Right ventricle myocardium superior (tissue), 1 donor: ENCODE data around the gene SLC7A1. TPM values are rescaled to one million over a fixed set of nuclear protein-coding genes. Genes with fewer than 3 reads are reported as not detected.

Experiments used
- ATAC-seq: fragments of 200-7000 bp; cut with Tn5 transposase; one replicate; pipeline ENCODE4 v1.9.1; 2020; ENCODE audit warnings: mild to moderate bottlenecking; ENCODE audit not compliant: poor library complexity
- DNase-seq: peaks from one replicate; pipeline ENCODE4 v3.0.0-alpha.2; 2020
- intact Hi-C: fragments of 100-400 bp; cut with DNase I; formaldehyde crosslinking; loops from one replicate; pipeline ENCODE4 v1.11.2; 2022
- total RNA-seq: library from RNA; stranded (reverse); fragmentation: NEBNext Ultra II Directional; extraction: Animal tissue kit (Norgen Biotek cat#: 25700); gene quantifications from one replicate; pipeline ENCODE4 v1.2.1, GENCODE V29; 2021
- donor health status: DM: no; HTN: yes; CAD: no; lungs with severe emphysema.

SLC7A1 gene
- total RNA-seq, 1 donor from 2014 or later, result 14.2 TPM

DNA sequence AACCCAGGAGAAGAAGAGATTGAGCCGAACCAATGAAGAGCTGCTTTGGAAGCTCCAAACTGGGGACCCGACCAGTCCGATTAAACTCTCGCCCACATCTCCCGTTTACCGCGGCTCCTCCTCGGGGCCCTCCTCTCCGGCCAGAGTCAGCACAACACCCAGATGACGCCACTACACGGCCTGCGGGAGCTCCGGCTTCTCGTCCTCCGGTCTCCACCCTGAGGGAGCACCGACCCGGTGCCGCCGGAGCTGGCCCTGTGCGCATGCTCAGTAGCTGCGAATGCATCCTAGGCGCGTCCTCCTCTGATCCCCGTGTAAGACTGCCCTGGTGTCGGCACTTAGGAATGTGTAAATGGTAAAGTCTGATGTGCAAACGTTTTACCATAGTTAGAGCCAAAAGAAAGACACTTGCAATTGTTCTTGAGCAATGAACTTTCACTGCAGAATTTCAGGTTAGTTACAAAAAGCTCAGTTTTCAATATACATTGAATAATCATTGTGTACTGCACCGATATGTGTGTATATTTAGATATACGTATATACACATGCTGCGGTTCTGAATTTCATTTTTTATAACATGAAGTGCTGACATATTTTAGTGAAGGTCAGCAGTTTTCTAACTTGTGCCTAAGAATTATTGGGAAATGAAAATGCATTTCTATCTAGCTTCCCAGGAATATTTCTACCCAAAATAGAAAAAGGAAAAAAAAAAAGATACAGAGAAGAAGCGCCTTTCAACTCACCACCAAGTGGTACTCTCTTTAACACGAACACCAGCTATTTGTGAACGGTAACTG lies 92.2 kb downstream of the SLC7A1 start:
- ATAC-seq, result no peak
- intact Hi-C loops, result loop anchor here (10.0 kb wide), 1 partner anchor 342 kb away; no protein-coding TSS in a partner anchor
- DNase-seq, result no peak

DNA sequence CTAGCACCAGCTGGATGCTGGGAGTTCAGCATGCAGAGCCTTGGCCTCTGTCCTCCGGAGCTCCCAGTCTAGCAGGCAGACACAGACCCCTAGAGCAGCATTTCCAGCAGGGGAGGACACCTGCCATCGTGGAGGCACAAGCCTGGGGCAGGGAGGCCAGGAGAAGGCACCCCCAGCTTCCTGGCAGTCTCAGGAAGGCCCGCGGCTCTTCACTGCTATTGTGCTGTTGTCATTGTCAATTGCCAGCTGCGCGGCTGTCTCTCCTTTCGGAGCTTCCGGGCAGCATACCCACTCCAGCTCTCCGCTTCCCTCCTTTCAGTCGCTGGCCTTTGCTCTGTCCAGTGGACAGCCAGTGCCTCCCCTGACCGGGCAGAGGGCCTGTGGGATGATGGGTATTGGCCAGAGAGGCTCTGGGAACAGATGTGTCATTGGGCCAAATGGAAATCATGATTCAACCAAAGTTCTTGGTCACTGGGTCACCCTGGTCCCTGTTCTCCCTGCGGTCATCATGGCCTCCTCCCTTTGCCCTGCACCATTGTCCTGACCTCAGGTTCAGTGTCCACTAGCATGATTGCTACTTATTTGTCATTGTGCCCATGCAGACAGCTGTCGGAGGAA lies 93.0 kb downstream of the SLC7A1 start:
- intact Hi-C loops, result loop anchor here (10.0 kb wide), 1 partner anchor 342 kb away; no protein-coding TSS in a partner anchor
- ATAC-seq (no peak), DNase-seq (no peak)

DNA sequence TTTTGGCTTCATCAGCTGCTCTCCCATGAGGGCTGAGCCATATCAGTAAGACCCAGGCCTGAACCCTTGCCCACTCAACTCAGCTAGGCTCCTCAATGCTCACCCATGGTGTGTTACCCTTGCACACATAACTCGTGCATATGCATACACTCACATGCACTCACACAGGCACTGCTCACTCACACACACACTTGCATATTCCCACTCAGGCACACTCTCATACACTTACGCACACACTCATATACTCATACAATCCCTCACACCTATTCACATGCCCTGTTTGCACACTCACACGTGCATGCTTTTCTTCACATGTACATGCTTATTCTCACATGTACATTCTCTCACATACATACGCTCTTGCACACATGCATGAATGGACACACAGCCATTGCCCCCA lies 93.8 kb downstream of the SLC7A1 start:
- intact Hi-C loops, result loop anchor here (10.0 kb wide), 1 partner anchor 343 kb away; no protein-coding TSS in a partner anchor
- no peak for DNase-seq
- no peak for ATAC-seq

DNA sequence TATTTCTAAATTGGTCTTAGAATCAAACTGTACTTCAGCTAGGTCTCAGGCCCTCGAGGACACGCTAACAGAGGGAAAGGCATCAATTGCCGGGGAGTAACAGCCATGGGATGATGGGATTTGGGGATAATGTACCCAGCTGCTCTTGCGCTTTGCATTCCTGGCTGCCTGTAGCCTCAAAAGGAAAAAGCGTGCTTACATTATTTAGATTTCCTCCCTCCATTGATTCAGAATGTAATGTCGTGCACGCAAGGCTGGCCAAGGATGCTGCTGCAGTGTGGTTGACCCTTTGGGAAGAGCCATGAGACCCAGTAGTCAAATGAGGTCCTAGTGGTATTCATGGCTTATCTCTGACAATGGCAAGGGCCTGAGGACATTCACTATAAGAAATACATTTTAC lies 95.1 kb downstream of the SLC7A1 start:
- DNase-seq (no peak), ATAC-seq (no peak)
- intact Hi-C loops, result loop anchor here (10.0 kb wide), 1 partner anchor 344 kb away; no protein-coding TSS in a partner anchor

DNA sequence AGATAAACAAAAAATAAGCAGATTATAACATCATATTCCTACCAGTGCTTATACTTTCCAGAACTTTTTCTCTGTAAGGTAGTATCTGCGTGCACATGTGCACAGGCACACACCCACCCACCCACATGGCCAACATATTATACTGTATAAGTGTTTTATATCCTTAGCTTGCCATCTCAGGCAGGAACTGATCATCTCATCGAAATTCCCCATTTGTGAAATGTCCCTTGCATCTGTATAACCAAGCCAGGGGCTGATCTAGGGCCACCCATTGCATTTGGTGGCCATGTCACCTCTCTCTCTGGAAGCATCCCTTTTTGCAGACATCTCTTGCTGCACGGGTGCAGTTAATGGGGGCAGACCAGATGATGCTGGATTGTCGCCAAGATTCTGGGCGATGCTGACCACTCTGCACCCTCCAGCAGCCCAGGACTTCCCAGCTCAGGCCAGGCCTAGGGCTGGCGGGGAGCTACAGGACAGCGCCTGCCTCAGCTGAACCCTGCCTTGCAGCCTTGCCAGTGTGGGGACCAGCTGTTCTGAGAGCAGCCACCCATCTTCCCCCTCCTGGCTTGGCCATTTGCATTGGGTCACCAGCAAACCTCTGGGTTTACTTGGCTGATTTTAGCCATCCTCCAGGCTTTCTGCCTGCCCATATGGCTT lies 95.9 kb downstream of the SLC7A1 start:
- no peak for DNase-seq
- intact Hi-C loops, result loop anchor here (10.0 kb wide), 1 partner anchor 345 kb away; no protein-coding TSS in a partner anchor
- no peak for ATAC-seq

DNA sequence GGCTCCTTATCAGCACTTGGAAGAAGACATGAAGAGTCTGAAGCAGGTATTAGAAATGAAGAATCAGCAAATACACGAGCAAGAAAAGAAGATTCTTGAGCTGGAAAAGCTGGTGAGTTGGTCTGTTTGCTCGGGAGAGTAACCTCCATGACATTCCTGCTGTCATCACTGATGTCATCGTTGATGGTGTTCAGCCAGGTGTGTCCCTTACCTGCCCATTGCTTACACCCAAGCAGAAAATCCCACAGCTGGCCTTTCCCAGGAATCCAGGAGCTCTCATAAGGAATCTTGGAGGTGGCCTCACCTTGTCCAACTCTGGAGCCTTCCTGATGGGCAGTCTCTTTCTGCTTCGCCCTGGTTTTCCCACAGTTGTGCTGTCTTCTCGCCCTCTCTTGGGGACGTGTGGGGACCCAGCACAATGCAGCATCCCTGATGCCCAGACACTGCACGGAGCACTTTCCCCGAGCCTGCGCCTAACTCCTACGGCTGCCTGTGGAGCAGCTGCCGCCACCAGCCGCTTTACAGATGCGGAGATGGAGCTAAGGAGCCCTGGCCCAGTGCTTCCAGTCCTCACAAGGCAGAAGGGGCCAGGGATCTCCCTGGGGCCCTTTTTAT lies 97.0 kb downstream of the SLC7A1 start:
- DNase-seq (no peak), ATAC-seq (no peak)
- intact Hi-C loops, result no loop called here

DNA sequence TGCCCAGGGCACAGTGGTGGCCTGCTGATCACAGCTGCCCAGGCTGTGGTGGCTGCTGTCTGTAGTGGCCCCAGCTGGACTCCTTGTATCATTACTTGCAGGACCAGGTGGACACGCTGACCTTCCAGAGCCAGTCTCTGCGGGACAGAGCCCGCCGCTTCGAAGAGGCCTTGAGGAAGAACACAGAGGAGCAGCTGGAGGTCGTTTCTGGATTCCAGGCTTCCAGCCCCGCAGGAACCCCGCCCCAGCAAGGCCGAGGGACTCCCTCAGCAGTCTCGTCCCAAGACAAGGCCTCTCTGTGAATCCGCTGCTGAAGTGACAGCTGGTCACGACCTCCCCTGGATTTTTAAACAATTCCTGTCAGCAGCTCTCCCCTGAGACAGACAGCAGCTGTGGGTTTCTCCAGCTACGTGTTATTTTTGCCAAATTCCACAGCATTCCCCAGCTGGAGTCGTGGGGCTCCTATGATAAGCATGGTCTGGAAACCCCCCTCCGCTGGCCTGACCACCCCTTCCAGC lies 98.3 kb downstream of the SLC7A1 start:
- DNase-seq (peak; percentile 88), ATAC-seq (peak; percentile 76)
- intact Hi-C loops, result no loop called here

DNA sequence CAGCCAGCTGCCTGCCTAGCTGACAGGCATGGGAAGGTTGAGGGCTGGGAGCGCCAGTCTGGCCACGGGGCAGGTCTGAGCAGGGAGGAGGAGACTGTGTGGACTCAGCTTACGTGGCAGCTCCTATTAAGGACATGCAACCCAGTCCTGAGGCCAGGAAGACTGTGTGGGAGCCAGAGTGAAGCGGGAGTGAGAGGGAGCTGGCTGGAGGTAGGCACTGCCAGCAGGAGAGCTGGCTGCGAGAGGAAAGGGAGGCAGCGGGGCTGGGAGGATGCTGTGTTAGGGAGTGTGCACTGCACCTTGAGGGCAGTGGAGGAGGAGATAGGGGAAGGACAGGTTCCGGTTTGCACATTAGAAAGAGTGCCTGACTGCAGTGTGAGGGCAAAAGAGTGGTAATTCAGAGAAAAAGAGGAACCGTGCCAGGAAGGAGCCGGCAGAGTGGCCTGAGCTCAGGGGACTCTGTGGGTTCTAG lies 99.2 kb downstream of the SLC7A1 start:
- ATAC-seq, result peak; percentile 76

DNA sequence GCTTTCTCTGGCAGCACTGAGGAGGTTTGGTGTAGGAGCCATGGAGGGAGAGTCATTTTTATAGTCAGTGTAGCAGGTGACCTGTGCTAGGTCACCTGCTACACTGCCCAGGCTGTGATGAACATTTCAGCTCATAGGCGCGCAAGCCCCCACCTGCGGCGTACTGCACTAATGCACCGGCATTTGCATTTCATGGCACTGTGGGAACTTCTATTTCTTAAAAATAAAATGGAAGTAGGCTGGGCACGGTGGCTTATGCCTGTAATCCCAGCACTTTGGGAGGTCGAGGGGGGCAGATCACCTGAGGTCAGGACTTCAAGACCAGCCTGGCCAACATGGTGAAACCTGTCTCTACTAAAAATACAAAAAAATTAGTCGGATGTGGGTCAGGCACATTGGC lies 101.0 kb downstream of the SLC7A1 start:
- ATAC-seq (no peak), DNase-seq (no peak)

More for the DNA sequence above, 99.2 kb downstream of the SLC7A1 start:
- intact Hi-C loops, result no loop called here
- DNase-seq, result peak; percentile 74

DNA sequence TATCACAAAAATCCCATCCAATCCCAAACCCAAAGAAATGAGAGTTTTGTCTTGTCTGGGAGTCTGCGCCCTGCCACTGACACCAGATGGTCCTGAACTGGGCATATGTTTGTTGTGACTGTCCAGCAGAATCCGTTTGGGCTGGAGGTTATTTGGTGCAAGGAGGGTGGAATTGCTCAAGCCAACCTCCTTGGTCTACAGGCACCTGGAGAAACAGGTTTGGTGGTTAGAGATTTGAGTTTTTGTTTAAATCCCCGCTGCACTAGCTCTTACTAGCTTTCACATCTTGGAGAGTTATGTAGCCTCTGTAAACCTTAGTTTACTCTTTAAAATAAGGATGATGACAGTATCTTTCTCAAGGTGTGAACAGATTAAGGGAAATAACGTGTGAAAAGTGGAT lies 101.7 kb downstream of the SLC7A1 start:
- no peak for ATAC-seq
- intact Hi-C loops, result no loop called here
- no peak for DNase-seq

More for the DNA sequence above, 101.0 kb downstream of the SLC7A1 start:
- intact Hi-C loops, result no loop called here

DNA sequence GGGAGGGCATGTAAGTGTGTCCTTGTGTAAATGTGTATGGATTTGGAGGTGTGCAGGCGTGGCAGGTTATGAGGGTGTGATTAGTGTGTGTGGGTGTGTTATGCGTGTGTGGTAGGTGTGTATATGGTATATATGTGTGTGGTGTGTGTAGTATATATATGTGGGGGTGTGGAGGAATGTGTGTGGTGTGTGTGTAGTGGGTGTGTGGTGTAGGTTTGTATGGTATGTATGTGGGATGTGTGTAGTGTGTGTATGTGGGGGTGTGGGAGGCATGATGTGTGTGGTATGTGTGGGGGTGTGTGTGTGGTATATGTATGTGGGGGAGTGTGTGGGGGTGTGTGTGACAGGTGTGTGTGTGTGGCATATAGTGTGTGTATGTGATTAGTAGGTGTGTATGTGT lies 104.2 kb downstream of the SLC7A1 start:
- ATAC-seq, result no peak

DNA sequence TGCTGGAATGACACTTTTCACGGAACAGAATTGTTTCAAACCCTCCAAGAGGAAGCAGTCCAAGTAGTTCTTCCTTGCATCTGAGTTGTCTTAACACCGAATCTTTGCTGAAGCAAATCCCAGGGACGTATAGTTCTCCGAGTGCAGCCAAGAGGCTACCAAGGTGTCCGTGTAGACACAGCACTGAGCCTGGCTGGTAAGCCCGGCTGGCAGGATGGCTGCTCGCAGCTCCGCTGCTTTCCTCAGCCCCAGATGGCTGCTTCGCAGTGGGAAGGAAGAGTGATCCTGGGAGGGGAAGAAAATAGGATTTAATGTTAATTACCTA lies 105.0 kb downstream of the SLC7A1 start:
- no peak for DNase-seq
- intact Hi-C loops, result no loop called here
- ATAC-seq, result no peak

More for the DNA sequence above, 104.2 kb downstream of the SLC7A1 start:
- DNase-seq, result no peak
- intact Hi-C loops, result no loop called here

DNA sequence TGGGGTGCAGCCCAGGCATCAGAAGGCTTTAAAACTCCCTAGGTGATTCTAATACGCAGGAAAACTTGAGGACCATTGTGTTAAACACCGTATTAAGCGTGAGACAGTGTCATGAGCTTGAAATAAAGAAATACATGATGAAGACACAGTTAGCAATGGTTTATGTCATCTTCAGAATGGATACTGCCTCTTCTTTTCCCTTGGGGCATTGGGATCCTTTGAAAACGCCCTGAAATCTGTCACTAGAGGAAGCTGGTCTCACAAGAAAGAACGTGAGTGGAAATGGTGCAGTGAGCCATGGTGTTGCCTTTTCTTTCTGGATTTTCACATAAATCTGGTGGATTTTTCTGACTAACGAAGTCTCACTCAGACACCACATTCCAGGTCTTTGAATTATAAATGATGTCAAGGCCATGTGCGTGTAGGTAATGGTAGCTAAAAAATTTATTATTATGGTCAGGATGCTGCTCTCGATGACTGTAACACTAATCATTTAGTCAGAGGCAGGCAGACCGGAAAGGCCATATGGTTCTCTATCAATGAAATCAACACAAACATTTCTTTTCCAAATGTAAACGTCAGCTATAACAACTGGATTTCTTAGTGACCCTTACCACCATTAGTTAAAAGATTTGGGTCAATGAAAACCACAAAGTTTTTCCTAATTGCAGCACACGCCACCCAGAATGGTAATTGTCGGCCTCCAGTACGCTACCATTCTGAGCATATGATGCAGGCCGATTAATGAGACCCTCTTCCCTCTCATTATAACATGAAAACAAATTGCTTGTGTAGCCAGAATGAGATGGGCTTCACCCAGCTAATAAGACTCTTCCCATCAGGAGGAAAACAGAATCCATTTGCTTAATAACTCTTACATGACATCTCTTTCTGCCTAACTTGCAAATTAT lies 105.6 kb downstream of the SLC7A1 start:
- intact Hi-C loops, result no loop called here
- no peak for ATAC-seq
- no peak for DNase-seq

DNA sequence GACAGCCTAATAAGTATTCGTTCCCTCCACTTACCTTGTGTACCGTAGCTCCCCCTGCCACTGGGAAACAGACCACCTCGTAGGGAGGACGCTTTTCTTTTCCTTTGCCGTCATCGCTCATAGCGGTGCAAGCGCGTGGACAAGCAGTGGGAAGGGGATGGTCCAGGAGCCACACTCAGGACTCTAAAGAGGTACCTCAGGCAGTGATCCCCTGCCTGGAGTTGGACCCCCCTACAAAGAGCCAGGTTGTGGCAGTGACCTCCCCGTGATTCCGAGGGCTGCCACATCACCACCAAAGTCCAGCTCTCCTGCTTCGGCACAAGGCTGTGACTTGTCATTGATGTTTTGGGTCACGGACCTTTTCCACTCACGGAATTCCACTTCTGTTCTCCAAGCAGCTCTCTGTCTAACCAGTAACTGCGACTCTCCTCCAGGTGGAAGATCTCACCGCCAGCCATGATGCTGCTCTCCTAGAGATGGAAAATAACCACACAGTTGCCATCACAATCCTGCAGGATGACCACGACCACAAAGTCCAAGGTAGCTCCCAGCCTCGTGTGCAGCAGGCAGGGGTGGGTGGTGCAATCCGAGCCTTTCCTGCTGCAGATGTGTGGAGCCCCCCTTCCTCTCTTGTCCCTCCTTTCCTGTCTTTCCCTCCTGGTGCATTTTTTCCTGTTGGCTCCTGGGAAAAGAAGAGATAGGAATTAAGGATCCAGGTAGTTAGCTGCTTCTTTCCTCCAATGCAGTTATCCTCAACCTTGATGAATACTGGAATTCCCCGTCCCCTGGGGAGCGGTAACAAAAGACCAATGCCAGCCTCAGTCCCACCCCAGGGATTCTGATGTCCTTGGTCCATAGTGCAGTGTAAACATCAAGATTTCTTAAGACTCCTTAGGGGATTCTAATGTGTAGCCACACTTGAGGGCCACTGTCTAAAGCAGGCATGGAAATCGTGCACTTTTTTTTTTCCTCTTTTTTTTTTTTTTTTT lies 107.7 kb downstream of the SLC7A1 start:
- no peak for DNase-seq
- intact Hi-C loops, result no loop called here
- no peak for ATAC-seq

DNA sequence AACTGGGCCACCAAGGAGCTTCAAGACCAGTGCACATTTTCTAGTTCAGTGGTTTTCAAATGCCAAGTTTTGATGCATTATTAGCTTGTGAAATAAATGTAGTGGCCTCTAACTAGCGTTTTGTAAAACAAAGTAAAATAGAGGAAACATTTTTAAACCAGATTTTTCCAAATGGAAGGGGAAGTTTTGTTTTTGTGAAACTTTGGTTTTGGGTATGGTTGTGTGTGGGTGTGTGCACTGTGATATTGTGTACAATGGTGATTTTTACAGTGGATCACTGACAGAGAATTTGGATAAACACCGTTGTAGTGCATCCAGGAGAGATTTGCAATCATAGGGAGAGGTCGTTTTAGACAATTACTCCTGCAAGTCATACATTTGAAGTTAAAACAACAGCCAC lies 108.9 kb downstream of the SLC7A1 start:
- intact Hi-C loops, result no loop called here
- ATAC-seq (no peak), DNase-seq (no peak)

DNA sequence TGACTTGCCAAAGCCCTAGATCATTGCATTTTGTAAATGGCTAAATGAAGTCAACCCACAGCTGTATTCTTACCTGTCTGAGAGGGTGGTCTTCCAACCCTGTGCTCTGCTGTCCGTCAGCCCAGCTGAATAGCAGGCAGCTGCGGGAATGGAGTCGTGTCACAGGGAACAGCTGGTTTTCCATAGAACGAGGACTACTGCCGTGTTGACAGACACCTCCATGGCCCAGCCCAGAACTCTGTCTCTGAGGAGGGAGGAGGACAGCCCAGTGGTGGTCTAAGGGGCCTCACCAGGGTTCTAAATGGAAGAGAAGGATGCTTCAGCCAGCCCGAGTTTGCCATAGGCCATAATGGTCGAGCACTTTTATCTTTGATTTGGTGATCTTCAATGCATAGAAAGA lies 110.7 kb downstream of the SLC7A1 start:
- DNase-seq, result no peak
- intact Hi-C loops, result no loop called here
- ATAC-seq, result no peak

DNA sequence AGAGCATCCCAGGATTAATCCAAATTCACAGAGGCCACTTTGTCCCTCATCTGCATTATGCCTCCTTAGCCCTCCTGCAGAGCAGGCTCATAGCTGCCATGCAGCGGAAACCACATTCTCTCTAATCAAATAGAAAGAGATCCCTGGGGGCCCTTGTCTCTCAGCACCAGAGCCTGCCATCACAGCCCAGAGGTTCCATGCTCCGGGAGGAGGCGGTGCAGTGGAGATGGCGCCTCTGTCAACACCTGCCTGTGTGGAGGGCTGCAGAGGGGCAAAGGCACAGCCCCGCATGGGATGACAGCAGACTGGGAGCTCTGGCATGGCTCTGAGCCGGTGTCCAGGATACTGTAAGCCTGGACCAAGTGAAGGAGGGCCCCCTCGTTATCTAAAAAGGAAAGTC lies 111.3 kb downstream of the SLC7A1 start:
- no peak for DNase-seq
- intact Hi-C loops, result no loop called here
- ATAC-seq, result no peak
